SK-N-MC (cell line): ENCODE measurements around the gene AQP5.

ENCODE experiments used
- DNase-seq: peaks from one replicate; pipeline ENCODE4 v3.0.0-alpha.2; 2011; ENCODE audit warnings: low read depth, low spot score
- H3K27ac ChIP-seq: fragments of 200-600 bp; sonication (generic); 2 replicates; pipeline ENCODE4 v1.5.1; 2016; ENCODE audit warnings: mixed run types
- H3K36me3 ChIP-seq: fragments of 200-600 bp; sonication (generic); 2 replicates; pipeline ENCODE4 v1.6.1; 2017; ENCODE audit warnings: antibody characterized with exemption, low read length, mixed read lengths; ENCODE audit not compliant: insufficient read depth
- H3K4me3 ChIP-seq: fragments of 200-600 bp; sonication (generic); 2 replicates; pipeline ENCODE4 v1.5.1; 2016
- H3K9ac ChIP-seq: fragments of 200-600 bp; sonication (generic); 2 replicates; pipeline ENCODE4 v1.8.0; 2017; ENCODE audit warnings: mixed run types, mixed read lengths; ENCODE audit not compliant: insufficient read length
- H3K9me3 ChIP-seq: fragments of 200-600 bp; sonication (generic); 2 replicates; pipeline ENCODE4 v1.6.1; 2017; ENCODE audit warnings: low read depth, mild to moderate bottlenecking, antibody characterized with exemption, low read length, moderate library complexity, mixed read lengths
- EZH2 ChIP-seq: fragments of 200-600 bp; sonication (generic); IDR thresholded peaks from one replicate; pipeline ENCODE4 v1.6.1; 2017; ENCODE audit warnings: antibody characterized with exemption
- FOXP2 ChIP-seq: optimal IDR thresholded peaks from 2 replicates; pipeline ENCODE3; 2011; ENCODE audit warnings: mild to moderate bottlenecking, moderate library complexity; ENCODE audit not compliant: insufficient read depth; ENCODE audit errors: extremely low read length, control extremely low read depth
- POLR2AphosphoS5 ChIP-seq: IDR thresholded peaks from 2 replicates; pipeline ENCODE4 v1.6.1; 2012; ENCODE audit warnings: mild to moderate bottlenecking, low read depth, low read length, borderline replicate concordance

AQP5 gene

GRCh38 chr12:49961111-49961922 lies at the start of gene AQP5:
TSS of gene AQP5 (plus strand) at chr12:49961872. CDS start at chr12:49962018, 146 bp downstream.
- TF ChIP-seq POLR2AphosphoS5 (no peak), FOXP2 (no peak), EZH2 (peak; percentile 97)

GRCh38 chr12:49912345-49913255 lies 49.1 kb upstream of the AQP5 start:
- H3K27ac ChIP-seq = no peak overlapping the region
- H3K36me3 ChIP-seq = no peaks in the 10 kb centered on the region
- no peak overlapping the region for H3K9ac ChIP-seq
- no peak for TF ChIP-seq FOXP2
- DNase-seq = no peak
- no peak overlapping the region for H3K4me3 ChIP-seq
- H3K9me3 ChIP-seq = no peaks in the 10 kb centered on the region

More at GRCh38 chr12:49961111-49961922, at the start of gene AQP5:
- Histone ChIP-seq H3K27ac (no peak within 1 kb of the TSS), H3K9me3 (no peaks in the 10 kb centered on the region), H3K9ac (no peak within 1 kb of the TSS), H3K36me3 (no peaks in the 10 kb centered on the region), H3K4me3 (no peak within 1 kb of the TSS)
- DNase-seq = no peak

DNA sequence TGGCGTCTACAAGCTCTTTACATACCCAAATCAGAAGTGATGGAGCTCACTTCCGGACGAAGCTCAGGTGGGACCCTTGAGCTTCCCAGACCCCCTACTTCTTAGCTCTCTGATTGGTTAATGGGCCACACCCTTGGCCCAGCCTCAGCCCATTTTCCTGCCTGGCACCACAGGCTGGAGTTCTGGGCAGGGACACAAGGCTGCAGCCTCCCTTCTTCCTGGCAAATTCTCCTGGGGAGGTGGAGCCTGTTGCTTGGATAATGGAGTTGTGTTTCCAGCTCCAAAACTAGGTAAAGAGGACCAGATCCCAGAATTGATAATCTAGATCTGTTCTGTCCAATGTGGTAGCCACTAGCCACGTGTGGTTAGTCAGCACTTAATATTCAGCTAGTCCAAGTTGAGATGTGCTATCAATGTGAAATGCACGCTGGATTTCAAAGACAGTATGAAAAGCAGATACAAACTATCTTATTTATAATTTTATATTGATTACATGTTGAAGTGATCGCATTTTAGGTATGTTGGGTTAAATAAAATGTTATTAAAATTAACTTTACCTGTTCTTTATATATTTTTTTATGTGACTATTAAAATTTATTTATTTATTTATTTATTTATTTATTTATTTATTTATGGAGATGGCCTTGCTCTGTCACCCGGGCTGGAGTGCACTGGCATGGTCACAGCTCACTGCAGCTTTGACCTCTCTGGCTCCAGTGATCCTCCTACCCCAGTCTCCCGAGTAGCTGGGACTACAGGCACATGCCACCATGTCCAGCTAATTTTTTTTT lies 45.3 kb upstream of the AQP5 start:
- Histone ChIP-seq H3K36me3 (no peaks in the 10 kb centered on the region), H3K9me3 (no peaks in the 10 kb centered on the region), H3K4me3 (no peak overlapping the region), H3K27ac (no peak overlapping the region), H3K9ac (no peak overlapping the region)
- TF ChIP-seq POLR2AphosphoS5 (no peak), FOXP2 (no peak), EZH2 (no peak)
- no peak for DNase-seq

DNA sequence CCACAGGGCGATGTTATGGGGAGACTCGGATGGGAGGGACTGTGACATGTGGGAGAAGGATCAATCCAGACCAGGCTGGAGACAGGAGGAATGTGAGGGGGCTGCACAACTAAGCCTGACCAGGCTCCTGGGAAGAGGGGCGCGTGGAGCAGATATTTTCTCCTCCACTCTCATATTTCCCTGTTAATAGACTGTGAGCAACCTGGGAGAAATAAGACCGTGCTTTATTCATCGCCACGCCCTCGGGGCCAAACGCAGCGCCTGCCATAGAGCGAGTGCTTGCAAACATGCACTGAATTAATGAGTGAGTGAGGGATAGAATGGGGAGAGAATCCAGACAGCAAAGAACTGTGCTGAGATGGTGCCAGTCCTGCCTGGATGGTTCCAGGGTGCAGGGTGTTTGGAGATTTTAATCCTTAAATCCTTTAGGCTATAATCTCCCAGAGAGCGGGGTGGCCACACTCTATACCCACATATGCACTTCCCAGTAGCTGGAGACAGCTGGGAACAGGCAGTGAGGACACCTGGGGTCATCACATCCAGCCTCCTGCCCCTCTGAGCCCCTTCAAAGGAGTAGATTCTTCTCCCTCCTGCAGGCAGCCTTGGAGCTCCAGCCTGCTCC lies 44.4 kb upstream of the AQP5 start:
- H3K9me3 ChIP-seq = no peaks in the 10 kb centered on the region
- no peak overlapping the region for H3K9ac ChIP-seq
- TF ChIP-seq FOXP2 = no peak
- no peak for TF ChIP-seq POLR2AphosphoS5
- no peaks in the 10 kb centered on the region for H3K36me3 ChIP-seq
- DNase-seq = no peak
- 0 out of 2 replicates have a peak overlapping the region, but pooled peaks have one; percentile 16 for H3K4me3 ChIP-seq
- H3K27ac ChIP-seq = no peak overlapping the region

GRCh38 chr12:49917788-49918173 lies 43.9 kb upstream of the AQP5 start:
- TF ChIP-seq FOXP2 (no peak), EZH2 (no peak), POLR2AphosphoS5 (no peak)
- H3K36me3 ChIP-seq = no peaks in the 10 kb centered on the region
- H3K9ac ChIP-seq = no peak overlapping the region
- no peak overlapping the region for H3K27ac ChIP-seq
- DNase-seq = no peak
- no peak overlapping the region for H3K4me3 ChIP-seq
- H3K9me3 ChIP-seq = no peaks in the 10 kb centered on the region

DNA sequence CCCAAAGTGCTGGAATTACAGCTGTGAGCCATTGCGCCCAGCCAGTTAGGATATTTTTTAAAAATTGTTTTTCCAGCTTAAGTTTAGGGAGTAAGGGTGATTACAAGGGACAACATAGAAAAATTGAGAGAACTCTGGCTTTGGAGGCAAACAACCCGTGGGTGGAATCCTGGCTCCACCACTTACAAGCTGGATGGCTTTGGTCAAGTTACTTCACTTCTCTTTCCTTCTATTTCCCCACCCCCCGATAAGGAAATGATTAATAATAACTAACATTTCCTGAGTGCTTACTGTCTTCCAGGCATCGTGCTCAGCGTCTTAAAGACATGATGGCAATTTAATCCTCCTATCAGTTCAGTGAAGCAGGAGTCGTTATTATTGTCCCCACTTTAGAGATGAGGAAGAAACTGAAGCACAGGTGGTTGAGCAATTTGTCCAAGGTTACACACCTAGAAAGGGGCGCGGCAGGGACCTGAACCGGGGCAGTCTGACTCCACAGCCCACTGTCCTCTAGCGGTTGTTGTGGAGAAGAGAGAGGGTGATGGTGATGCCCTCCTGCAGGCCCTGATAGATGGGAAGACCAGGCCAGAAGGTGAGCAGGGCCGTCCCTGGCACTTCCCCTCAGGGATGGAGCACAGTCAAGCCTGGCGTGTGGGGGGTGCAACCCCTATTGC lies 41.3 kb upstream of the AQP5 start:
- no peak for DNase-seq
- no peak for TF ChIP-seq POLR2AphosphoS5
- no peak for TF ChIP-seq EZH2
- no peak for TF ChIP-seq FOXP2

GRCh38 chr12:49920915-49921286 lies 40.8 kb upstream of the AQP5 start:
- Histone ChIP-seq H3K9me3 (no peaks in the 10 kb centered on the region), H3K27ac (no peak overlapping the region), H3K9ac (no peak overlapping the region), H3K36me3 (no peaks in the 10 kb centered on the region), H3K4me3 (no peak overlapping the region)
- TF ChIP-seq POLR2AphosphoS5 = no peak
- no peak for TF ChIP-seq EZH2
- TF ChIP-seq FOXP2 = no peak
- no peak for DNase-seq

More for the DNA sequence above, 41.3 kb upstream of the AQP5 start:
- Histone ChIP-seq H3K9me3 (no peaks in the 10 kb centered on the region), H3K4me3 (no peak overlapping the region), H3K27ac (no peak overlapping the region), H3K36me3 (no peaks in the 10 kb centered on the region), H3K9ac (no peak overlapping the region)
